DMS79 (cell line): Measurements from ENCODE around the gene ARSA.

ENCODE experiments used
- DNase-seq: peaks from one replicate; lab custom pipeline; 2025; lab: John Stamatoyannopoulos, UW

ARSA gene

GRCh38 chr22:50579752-50580151, 48.2 kb downstream of the ARSA start:
- DNase-seq: no peak

- no peak for DNase-seq
Measured at GRCh38 chr22:50578776-50579310, 49.1 kb downstream of the ARSA start.

GRCh38 chr22:50577987-50578775, 49.8 kb downstream of the ARSA start, which contains the start of gene CPT1B:
Gene CPT1B, minus strand, starts transcription at chr22:50578427. Its CDS starts 512 bp downstream, at chr22:50577915.
- no peak for DNase-seq

GRCh38 chr22:50577697-50577986, 50.3 kb downstream of the ARSA start:
- DNase-seq: no peak

- DNase-seq: no peak
Measured at GRCh38 chr22:50576806-50577696, 50.9 kb downstream of the ARSA start.

- DNase-seq: no peak
Measured at GRCh38 chr22:50576070-50576469, 51.9 kb downstream of the ARSA start.

GRCh38 chr22:50575426-50575941, 52.5 kb downstream of the ARSA start:
- no peak for DNase-seq
